Fibroblast of lung (primary cell): Measurements from ENCODE around the gene CDK2.

ENCODE experiments used
- EZH2 ChIP-seq: IDR thresholded peaks from 2 replicates; pipeline ENCODE4 v1.5.1; 2012; ENCODE audit warnings: low read length, control low read depth, mild to moderate bottlenecking; ENCODE audit errors: missing control alignments
- TF ChIP-seq, protein P1 (sequence below), 2 donors: IDR thresholded peaks in 1 of 2; conservative IDR thresholded peaks in 1 of 2; 1 replicate in 1 of 2; 2 replicates in 1 of 2; pipeline ENCODE4 v1.5.1; 2011 to 2012; ENCODE audit warnings: low read length in 2 of 2, control low read depth in 1 of 2, inconsistent platforms in 1 of 2, low read depth in 1 of 2, mild to moderate bottlenecking in 1 of 2

DNA sequence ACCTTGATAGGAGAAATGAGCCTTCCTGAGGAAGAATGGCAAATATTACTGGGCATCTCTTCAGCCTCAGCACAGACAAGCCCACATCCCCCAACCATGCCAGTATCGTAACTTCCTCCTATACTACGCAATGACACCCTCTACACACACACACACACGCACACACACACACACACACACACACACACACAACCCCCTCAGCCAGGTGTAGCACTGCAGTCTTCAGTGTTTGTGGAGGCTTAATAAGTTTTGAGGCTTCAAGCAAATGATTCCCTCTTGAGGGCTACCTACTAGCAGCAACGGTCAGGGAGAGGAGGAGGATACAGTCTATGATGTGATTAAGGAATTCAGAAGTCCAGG is 34.1 kb upstream of the CDK2 start:
- TF ChIP-seq, protein P1, sequence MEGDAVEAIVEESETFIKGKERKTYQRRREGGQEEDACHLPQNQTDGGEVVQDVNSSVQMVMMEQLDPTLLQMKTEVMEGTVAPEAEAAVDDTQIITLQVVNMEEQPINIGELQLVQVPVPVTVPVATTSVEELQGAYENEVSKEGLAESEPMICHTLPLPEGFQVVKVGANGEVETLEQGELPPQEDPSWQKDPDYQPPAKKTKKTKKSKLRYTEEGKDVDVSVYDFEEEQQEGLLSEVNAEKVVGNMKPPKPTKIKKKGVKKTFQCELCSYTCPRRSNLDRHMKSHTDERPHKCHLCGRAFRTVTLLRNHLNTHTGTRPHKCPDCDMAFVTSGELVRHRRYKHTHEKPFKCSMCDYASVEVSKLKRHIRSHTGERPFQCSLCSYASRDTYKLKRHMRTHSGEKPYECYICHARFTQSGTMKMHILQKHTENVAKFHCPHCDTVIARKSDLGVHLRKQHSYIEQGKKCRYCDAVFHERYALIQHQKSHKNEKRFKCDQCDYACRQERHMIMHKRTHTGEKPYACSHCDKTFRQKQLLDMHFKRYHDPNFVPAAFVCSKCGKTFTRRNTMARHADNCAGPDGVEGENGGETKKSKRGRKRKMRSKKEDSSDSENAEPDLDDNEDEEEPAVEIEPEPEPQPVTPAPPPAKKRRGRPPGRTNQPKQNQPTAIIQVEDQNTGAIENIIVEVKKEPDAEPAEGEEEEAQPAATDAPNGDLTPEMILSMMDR (conservative IDR thresholded peaks at IDR 0.05 in 1 of 2, IDR thresholded peaks at IDR 0.05 in 1 of 2; ENCODE audit: low read depth in 1 of 2, low read length in 2 of 2): no peak
- no peak for TF ChIP-seq EZH2
